GM12878 (cell line): ENCODE data around the gene RBMS1. TPM values are rescaled to one million over a fixed set of nuclear protein-coding genes. Genes with fewer than 3 reads are reported as not detected.

Experiments
- ATAC-seq: fragments of 200-7000 bp; cut with Tn5 transposase; 3 replicates; pipeline ENCODE4 v1.9.1; 2020; ENCODE audit warnings: mild to moderate bottlenecking, moderate library complexity
- Bru-seq: library from RNA; stranded (reverse); fragments of 400-500 nt; gene quantifications from one replicate; lab custom pipeline; 2021; lab: Mats Ljungman, UMichigan
- BruChase-seq, 2 experiments: library from RNA; stranded (reverse); fragments of 400-500 nt; gene quantifications; one replicate each; lab custom pipeline; 2021; lab: Mats Ljungman, UMichigan
- BruUV-seq: library from RNA; stranded (reverse); fragments of 400-500 nt; replicated peaks from 2 replicates; lab custom pipeline; 2021; lab: Mats Ljungman, UMichigan
- CTCF ChIA-PET: fragments of 300-600 bp; sonication (Branson Sonifier 250); formaldehyde crosslinking; extraction: SDS; loops from one replicate; lab custom pipeline; 2021; ENCODE audit warnings: inconsistent platforms; lab: Yijun Ruan, JAX
- POLR2A ChIA-PET: fragments of 350-600 bp; formaldehyde crosslinking; extraction: SDS; loops from one replicate; lab custom pipeline; 2021; ENCODE audit warnings: inconsistent platforms; lab: Charles Lee
- RAD21 ChIA-PET: fragments of 300-600 bp; sonication (Branson Sonifier 250); formaldehyde crosslinking; loops from one replicate; lab custom pipeline; 2023; ENCODE audit warnings: antibody characterized with exemption; ENCODE audit not compliant: unreplicated experiment; lab: Charles Lee
- SMC1A ChIA-PET: fragments of 300-600 bp; sonication (Branson Sonifier 250); formaldehyde crosslinking; loops from one replicate; lab custom pipeline; 2023; ENCODE audit not compliant: unreplicated experiment, uncharacterized antibody; lab: Charles Lee
- DNase-seq: peaks from one replicate; pipeline ENCODE4 v3.0.0-alpha.2; 2011; ENCODE audit warnings: low read depth, low spot score
- FAIRE-seq: peaks from 3 replicates; lab custom pipeline; 2011; peaks lifted over from hg19 to GRCh38; lab: Jason Lieb, UNC
- H2AFZ ChIP-seq: 2 replicates; pipeline ENCODE4 v1.6.0; 2011; ENCODE audit warnings: low read depth, low read length, control low read depth; ENCODE audit not compliant: control insufficient read depth
- H3K27ac ChIP-seq: 2 replicates; pipeline ENCODE4 v1.5.1; 2011; ENCODE audit warnings: control low read depth; ENCODE audit not compliant: control insufficient read depth, insufficient read depth
- H3K27me3 ChIP-seq, 2 experiments: replicated peaks in 1 of 2; 2 replicates each; pipeline versions ENCODE4 v1.6.0 to v1.6.1; 2011; ENCODE audit warnings: low read length in 1 of 2; ENCODE audit not compliant: control insufficient read depth in 2 of 2, insufficient read depth in 2 of 2
- H3K36me3 ChIP-seq, 2 experiments: 2 replicates each; pipeline ENCODE4 v1.5.1; 2011; ENCODE audit warnings: low read length in 1 of 2; ENCODE audit not compliant: control insufficient read depth in 2 of 2, insufficient read depth in 2 of 2
- H3K4me1 ChIP-seq: 2 replicates; pipeline ENCODE4 v1.6.1; 2011; ENCODE audit warnings: mild to moderate bottlenecking, low read length, moderate library complexity, mixed read lengths; ENCODE audit not compliant: control insufficient read depth, insufficient read depth
- H3K4me2 ChIP-seq: 2 replicates; pipeline ENCODE4 v1.6.0; 2011; ENCODE audit warnings: control low read depth; ENCODE audit not compliant: control insufficient read depth, insufficient read depth
- H3K4me3 ChIP-seq: fragments of 200-600 bp; sonication (generic); 2 replicates; pipeline ENCODE4 v1.5.1; 2016
- H3K79me2 ChIP-seq: 2 replicates; pipeline ENCODE4 v1.6.0; 2011; ENCODE audit warnings: low read length; ENCODE audit not compliant: control insufficient read depth, insufficient read depth
- H3K9ac ChIP-seq: 2 replicates; pipeline ENCODE4 v1.8.0; 2011; ENCODE audit warnings: low read length, control low read depth, mixed read lengths; ENCODE audit not compliant: control insufficient read depth, insufficient read depth
- H3K9me3 ChIP-seq: replicated peaks from 3 replicates; pipeline ENCODE4 v1.5.1; 2011; ENCODE audit warnings: mild to moderate bottlenecking, low read length; ENCODE audit not compliant: control insufficient read depth, insufficient read depth
- H4K20me1 ChIP-seq: 2 replicates; pipeline ENCODE4 v1.6.0; 2011; ENCODE audit not compliant: control insufficient read depth, insufficient read depth
- GATAD2B ChIP-seq: fragments of 450-650 bp; conservative IDR thresholded peaks from 2 replicates; pipeline ENCODE4 v1.6.1; 2017; ENCODE audit warnings: low read depth, mild to moderate bottlenecking, moderate library complexity
- HDGF ChIP-seq: fragments of 450-650 bp; IDR thresholded peaks from 2 replicates; pipeline ENCODE4 v1.6.1; 2016; ENCODE audit warnings: antibody characterized with exemption
- PAX5 ChIP-seq: IDR thresholded peaks from 2 replicates; pipeline ENCODE4 v1.6.1; 2011; ENCODE audit warnings: low read depth, low read length, borderline replicate concordance
- SMARCA5 ChIP-seq: fragments of 450-650 bp; IDR thresholded peaks from 2 replicates; pipeline ENCODE4 v1.6.1; 2017; ENCODE audit warnings: mild to moderate bottlenecking
- USF1 ChIP-seq: IDR thresholded peaks from 2 replicates; pipeline ENCODE4 v1.6.1; 2011; ENCODE audit warnings: borderline replicate concordance, low read depth, mild to moderate bottlenecking, moderate library complexity, mixed read lengths, low read length; ENCODE audit not compliant: insufficient read depth; ENCODE audit errors: extremely low read length
- ZBTB40 ChIP-seq: fragments of 450-650 bp; IDR thresholded peaks from 2 replicates; pipeline ENCODE4 v1.6.1; 2016; ENCODE audit warnings: mild to moderate bottlenecking, moderate library complexity, borderline replicate concordance
- WGBS: methylation state at CpG from one replicate; pipeline ENCODE4 v1.1.6; 2016; ENCODE audit warnings: low lambda C conversion rate; ENCODE audit not compliant: insufficient replicate concordance, insufficient coverage; ENCODE audit errors: missing lambda C conversion rate; 5-methylcytosine and 5-hydroxymethylcytosine counted together
- in situ Hi-C: fragments of 300-500 bp; cut with MboI; formaldehyde crosslinking; loops from 9 replicates; pipeline ENCODE4 v1.14.3; 2018; ENCODE audit warnings: mixed read lengths
- intact Hi-C: fragments of 100-400 bp; cut with micrococcal nuclease; formaldehyde crosslinking; loops from one replicate; pipeline ENCODE4 v1.14.2; 2022; ENCODE audit not compliant: unreplicated experiment
- long read RNA-seq, 2 experiments: library from polyadenylated mRNA; unstranded; transcript quantifications; one replicate each; pipeline ENCODE4 v2.0.0, GENCODE V29; 2019 to 2020
- polyA minus RNA-seq, 3 experiments: library from RNA; depleted of rRNA, polyadenylated mRNA; stranded (reverse); fragments of >200 nt; gene quantifications; 2 replicates each; pipeline ENCODE4 v1.2.3, GENCODE V29; 2011
- polyA plus RNA-seq, 11 experiments: library from polyadenylated mRNA; depleted of rRNA in 4 of 11; unstranded in 6 of 11; stranded (reverse) in 5 of 11; fragments of >200 nt; fragmentation: Nextera tagmentation in 4 of 11; fragmentation: Illumina TruSeq in 1 of 11; extraction: Ambion mirVana in 4 of 11; extraction: Trizol in 1 of 11; gene quantifications; 1 replicate in 1 of 11; 2 replicates in 10 of 11; pipeline versions ENCODE4 v1.2.1 to v1.2.3, GENCODE V29; 2011 to 2016; ENCODE audit warnings: inconsistent platforms in 2 of 11, missing spikeins in 2 of 11, low read depth in 1 of 11
- total RNA-seq, 4 experiments: library from RNA; depleted of rRNA in 3 of 4; stranded (reverse); fragments of >200 nt in 3 of 4; fragmentation: Illumina TruSeq in 1 of 4; extraction: Trizol in 1 of 4; gene quantifications; 2 replicates each; pipeline versions ENCODE4 v1.2.1 to v1.2.3, GENCODE V29; 2013 to 2021

Gene RBMS1
- 0.64 and 1.6 TPM in 2 replicates for total RNA-seq (2013; cell fraction: nucleolus; rRNA removed)
- 0.05 and 0.06 TPM in 2 replicates for total RNA-seq (2014; rRNA removed)
- 0.27 and 0.46 TPM in 2 replicates for total RNA-seq (2014; rRNA removed; fragmentation: Illumina TruSeq; extraction: Trizol)
- total RNA-seq (2021), result 0.31 and 0.82 TPM in 2 replicates
- polyA plus RNA-seq (2011; ENCODE audit: low read depth), result 0.17 TPM
- polyA plus RNA-seq (2011; rRNA removed), result 0.16 and 0.17 TPM in 2 replicates
- polyA plus RNA-seq (2011; cell fraction: cytosol; rRNA removed), result 0.18 and 0.19 TPM in 2 replicates
- polyA plus RNA-seq (2011; cell fraction: nucleus; rRNA removed), result 0.15 and 0.45 TPM in 2 replicates
- 0.28 and 0.43 TPM in 2 replicates for polyA plus RNA-seq (2012)
- polyA plus RNA-seq (2014; fragmentation: Illumina TruSeq; extraction: Trizol), result 0.24 and 0.46 TPM in 2 replicates
- polyA plus RNA-seq (2014; fragmentation: Nextera tagmentation; extraction: Ambion mirVana), result under 1 TPM; 0.04 to 0.06 TPM
- 0.01 and 0.17 TPM in 2 replicates for polyA plus RNA-seq (2014; rRNA removed)
- under 1 TPM in 1 of 2 experiments, not detected in 1; 0.28 TPM for polyA plus RNA-seq (2016; fragmentation: Nextera tagmentation; extraction: Ambion mirVana)
- polyA minus RNA-seq (2011; rRNA and poly(A)+ RNA removed), result 0.07 and 0.26 TPM in 2 replicates
- polyA minus RNA-seq (2011; cell fraction: cytosol; rRNA and poly(A)+ RNA removed), result 0.83 TPM in 1 of 2 replicates, not detected in the other
- polyA minus RNA-seq (2011; cell fraction: nucleus; rRNA and poly(A)+ RNA removed), result 0.10 and 0.60 TPM in 2 replicates
- Bru-seq, nascent RNA, result percentile 16 among the genes with signal in this experiment
- percentile 16 among the genes with signal in this experiment for BruChase-seq, experiment 1, labeled RNA remaining after a 6-hour chase
- percentile 18 among the genes with signal in this experiment for BruChase-seq, experiment 2, labeled RNA remaining after a 2-hour chase
- long read RNA-seq, experiment 1, result 0 reads
- long read RNA-seq, experiment 2, result 0 reads

GRCh38 chr2:160493227-160494028 lies at the start of gene RBMS1:
TSS of gene RBMS1 (minus strand) at chr2:160493807. CDS start at chr2:160493363, 444 bp downstream.
- Histone ChIP-seq H3K4me1 (no peaks in the 10 kb centered on the region), H3K4me3 (peak within 1 kb of the TSS; percentile 58; the same call in 1 of the 2 replicates), H3K27me3 (peaks cover 4 to 16% of the 10 kb centered on the region in 2 experiments), H3K9me3 (no peaks in the 10 kb centered on the region), H3K79me2 (no peaks in the 10 kb centered on the region), H3K9ac (no peak within 1 kb of the TSS), H3K27ac (no peak within 1 kb of the TSS), H4K20me1 (no peaks in the 10 kb centered on the region), H3K4me2 (peak within 1 kb of the TSS; percentile 73), H3K36me3 (no peaks in the 10 kb centered on the region), H2AFZ (peak within 1 kb of the TSS; percentile 44; the same call in 1 of the 2 replicates)
- no peak for TF ChIP-seq ZBTB40
- no peak for TF ChIP-seq GATAD2B
- no peak for TF ChIP-seq HDGF
- TF ChIP-seq SMARCA5, result no peak
- no peak for TF ChIP-seq PAX5
- TF ChIP-seq USF1, result no peak
- FAIRE-seq (no peak), ATAC-seq (no peak; the same call in 1 of the 3 replicates), DNase-seq (no peak)
- intact Hi-C loops (no loop called here), in situ Hi-C loops (no loop called here)
- SMC1A ChIA-PET, result no interaction called here
- CTCF ChIA-PET, result no interaction called here
- WGBS, result 3% methylated on average over 27 of the region's 66 CpGs
- RAD21 ChIA-PET, result no interaction called here
- no TSS peak for BruUV-seq
- POLR2A ChIA-PET, result no interaction called here
